NCI-H345 (cell line): ENCODE results near the gene CCDC88C.

ENCODE experiments used
- DNase-seq: peaks from one replicate; lab custom pipeline; 2025; lab: John Stamatoyannopoulos, UW

Gene CCDC88C

GRCh38 chr14:91326514-91327249 lies 90.9 kb downstream of the CCDC88C start:
- no peak for DNase-seq

DNA sequence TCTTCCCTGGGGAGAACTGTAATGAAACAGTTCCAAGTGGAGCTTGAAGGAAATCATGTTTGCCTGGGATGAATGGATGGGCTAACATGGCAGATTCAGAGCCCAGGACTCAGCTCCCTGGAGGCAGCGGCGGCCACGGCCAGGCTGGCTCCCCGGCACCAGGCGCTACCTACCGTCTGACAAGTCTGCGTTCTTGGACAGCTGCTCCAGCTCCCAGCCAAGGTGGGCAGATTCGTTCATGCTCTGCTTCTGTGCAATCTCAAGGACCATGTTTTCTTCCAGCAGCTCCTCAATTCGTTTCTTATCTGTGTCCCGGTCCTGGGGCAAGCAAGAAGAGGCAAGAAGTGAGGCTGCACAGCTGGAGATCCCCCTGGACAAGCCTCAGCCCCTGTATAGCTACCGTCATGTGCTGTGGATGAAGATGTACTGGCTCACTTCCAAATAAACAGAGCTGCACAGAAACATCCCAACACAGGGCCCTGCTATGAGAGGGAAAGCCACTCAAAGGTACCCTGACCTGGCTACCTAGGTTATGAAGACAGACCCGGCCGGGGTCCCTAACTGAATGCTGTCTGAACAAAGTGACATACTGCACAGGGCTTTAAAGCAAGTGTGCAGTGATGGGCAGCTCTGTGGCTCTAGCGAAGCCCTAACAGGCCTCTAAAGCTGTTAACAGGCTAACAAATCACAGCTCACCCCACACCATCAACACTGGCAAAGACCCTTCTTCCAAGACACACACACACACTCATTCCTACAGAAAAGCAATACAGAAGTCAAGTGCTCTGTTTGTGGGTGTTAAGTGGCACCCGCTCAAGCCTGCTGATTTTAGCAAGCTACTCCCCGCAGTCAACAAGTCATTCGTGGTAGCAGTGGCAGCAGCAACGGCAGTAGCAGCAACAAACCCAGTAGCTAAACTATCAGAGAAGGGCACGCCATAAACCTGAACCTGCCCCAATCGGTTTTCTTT lies 92.7 kb downstream of the CCDC88C start:
- no peak for DNase-seq

- DNase-seq, result peak; percentile 66
These were observed 93.7 kb downstream of the CCDC88C start for GRCh38 chr14:91323671-91324605.

DNA sequence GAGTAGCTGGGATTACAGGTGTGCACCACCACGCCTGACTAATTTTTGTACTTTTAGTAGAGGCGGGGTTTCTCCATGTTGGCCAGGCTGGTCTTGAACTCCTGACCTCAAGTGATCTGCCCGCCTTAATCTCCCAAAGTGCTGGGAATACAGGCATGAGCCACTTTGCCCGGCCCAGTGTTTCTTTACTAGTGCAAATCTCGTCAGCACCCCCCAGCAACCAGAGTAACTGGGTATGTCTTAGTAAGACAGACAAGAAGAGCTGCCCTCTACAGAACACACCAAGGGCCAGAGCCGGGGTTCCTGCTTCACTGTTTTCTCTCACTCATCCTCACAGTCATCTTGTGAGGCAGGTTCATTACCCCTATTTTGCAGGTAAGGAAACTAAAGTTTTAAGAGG lies 94.6 kb downstream of the CCDC88C start:
- DNase-seq, result no peak

GRCh38 chr14:91322623-91323022 lies 95.0 kb downstream of the CCDC88C start:
- DNase-seq, result no peak

DNA sequence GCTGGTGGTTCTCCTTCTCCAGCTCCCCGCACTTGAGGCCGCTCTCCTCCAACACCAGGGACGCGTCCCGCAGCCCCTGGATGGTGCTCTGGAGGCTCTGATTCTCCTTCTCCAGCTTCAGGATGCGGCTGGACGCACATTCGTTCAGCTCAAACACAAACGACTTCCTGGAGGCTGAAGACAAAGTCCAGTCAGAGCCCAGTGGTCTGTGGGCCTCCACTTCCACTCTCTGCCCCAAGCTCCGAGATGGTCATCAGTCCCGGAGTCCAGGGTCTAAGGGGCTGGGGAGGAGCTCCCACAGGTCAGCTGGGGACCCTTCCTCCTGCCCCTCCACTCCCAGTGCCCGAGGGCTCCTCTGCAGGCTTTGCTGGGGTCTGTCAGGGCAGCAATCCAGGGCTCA lies 96.5 kb downstream of the CCDC88C start:
- DNase-seq, result no peak

GRCh38 chr14:91320266-91320665 lies 97.4 kb downstream of the CCDC88C start:
- DNase-seq, result no peak

- DNase-seq, result no peak
These were observed 98.7 kb downstream of the CCDC88C start for GRCh38 chr14:91318911-91319310.

DNA sequence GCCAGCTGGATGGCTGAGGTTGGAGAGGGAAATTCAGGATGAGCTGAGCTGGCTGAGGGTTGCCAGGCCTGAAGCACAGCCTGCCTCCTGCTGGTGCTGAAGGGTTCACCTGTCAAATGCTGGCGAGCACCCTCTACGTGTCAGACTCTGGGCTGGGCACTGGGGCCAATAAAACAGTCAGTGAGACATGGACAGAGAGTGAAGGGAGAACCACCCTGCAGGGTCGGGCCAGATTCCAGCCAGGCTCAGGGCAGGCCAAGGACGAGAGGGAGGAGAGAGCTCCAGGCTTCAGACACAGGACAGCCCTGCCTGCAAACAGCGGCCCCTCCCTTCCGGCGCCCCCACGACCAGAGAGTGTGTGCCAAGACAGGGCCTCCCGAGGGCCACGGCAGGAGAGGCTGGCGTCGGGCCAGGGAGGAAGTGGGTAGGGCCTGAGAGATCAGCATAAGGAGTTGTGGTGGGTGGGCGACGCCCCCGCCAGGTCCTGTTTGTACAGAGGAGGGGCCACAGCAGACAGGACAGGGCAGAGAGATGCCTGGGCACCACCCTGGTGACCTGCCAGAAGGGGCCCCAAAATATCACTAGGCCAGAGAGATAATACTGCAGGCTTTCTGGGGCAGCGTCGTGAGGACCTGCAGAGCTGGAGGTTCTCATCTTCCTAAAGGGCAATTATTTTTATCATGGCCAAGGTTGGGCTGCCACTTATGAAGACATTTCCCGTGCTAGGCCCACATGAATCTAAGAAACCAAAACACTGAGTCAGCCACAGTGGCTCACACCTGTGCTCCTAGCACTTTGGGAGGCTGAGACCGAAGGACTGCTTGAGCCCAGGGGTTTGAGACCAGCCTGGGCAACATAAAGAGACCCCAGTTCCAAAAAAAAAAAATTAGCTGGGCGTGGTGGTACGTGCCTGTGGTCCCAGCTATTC lies 100.0 kb downstream of the CCDC88C start:
- no peak for DNase-seq

DNA sequence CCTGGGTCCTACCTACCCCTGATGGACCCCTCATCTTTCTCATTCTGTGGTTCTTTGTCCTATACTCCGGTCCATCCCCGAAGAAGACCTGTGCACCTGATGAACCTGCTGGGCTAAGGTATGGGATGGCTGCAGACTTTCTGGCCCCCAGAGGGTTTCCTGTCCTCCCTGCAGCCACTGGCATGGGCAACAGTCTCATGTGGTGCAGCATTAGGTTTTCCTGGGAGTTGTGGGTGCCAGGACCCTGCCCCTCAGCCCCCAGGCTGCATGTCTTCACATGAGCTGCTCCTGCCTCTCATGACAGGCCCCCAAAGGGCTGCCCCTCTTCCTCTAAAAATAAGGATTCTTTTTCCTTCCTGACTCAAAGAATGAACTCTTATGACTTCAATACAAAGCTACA lies 100.9 kb downstream of the CCDC88C start:
- DNase-seq, result no peak

DNA sequence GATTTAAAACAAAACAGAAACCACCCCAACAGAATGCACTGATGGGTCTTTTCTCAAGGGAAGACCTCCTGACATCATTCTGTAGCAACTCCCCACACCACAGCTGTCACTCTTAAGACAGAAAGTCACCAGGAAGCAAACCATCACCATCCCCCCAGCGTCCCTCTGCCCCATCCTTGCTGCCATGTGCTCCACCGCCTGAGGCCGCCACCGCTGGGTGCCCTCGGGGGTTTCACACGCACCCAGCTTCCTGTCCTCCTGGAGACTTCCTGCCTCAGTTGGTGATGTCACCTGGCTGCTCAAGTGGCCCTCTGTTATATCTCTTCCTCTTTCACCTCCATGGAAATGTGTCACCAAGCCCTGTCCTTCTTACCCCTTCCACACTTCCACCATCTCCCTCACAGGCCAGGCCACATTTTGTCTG lies 101.8 kb downstream of the CCDC88C start:
- DNase-seq, result no peak

GRCh38 chr14:91313852-91314251 lies 103.8 kb downstream of the CCDC88C start:
- no peak for DNase-seq

- no peak for DNase-seq
These were observed 104.3 kb downstream of the CCDC88C start for GRCh38 chr14:91313154-91313850.

DNA sequence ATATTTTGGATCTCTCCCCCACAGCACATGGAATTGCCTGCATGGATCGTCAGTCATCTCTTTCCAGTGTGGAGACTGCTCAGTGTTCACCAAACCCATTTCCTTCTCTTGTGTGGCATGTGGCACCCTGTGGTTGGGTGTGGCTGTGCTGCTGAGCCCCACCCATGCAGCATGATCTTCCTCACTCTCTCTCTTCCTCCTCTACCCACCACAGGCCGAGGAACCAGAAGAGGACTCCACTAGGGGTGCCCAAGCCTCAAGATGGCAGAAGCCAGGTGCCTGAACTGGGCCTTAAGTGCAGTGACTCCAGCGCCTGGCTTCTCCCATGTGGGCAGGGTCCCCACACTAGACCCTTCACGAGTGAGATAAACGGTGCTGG lies 106.3 kb downstream of the CCDC88C start:
- DNase-seq, result no peak

DNA sequence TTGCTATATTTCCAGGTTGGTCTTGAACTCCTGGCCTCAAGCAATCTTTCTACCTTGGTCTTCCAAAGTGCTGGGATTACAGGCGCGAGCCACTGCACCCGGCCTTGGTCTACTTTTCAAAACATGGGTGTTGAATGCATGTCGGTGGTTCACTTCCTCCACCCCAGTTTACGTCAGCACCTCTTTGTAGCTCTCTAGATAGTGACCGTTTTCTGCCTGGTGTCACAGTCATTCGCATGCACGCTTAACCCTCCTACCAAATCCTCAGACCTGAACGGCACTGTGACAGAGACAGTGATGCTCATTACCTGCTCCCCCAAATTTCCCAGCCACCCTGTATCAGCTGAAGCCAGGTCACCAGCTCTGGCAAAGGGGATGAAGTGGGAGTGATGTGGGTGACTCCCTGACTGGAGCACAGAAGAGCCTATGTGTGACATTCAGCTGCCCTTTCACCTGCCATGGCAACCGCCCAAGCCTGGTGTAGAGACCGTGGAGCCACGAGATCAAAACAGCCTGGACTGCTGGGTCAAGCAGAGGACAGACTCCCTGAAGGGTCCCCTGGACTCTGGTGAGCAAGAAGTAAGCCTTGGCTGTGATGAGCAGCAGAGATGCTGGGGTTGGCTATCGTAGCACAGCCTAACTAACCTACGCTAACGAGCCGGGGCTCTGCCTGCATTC lies 106.9 kb downstream of the CCDC88C start:
- no peak for DNase-seq

- no peak for DNase-seq
These were observed 107.8 kb downstream of the CCDC88C start for GRCh38 chr14:91309756-91310280.

GRCh38 chr14:91308337-91308736 lies 109.3 kb downstream of the CCDC88C start:
- DNase-seq, result no peak

- no peak for DNase-seq
These were observed 110.0 kb downstream of the CCDC88C start for GRCh38 chr14:91307652-91308051.

DNA sequence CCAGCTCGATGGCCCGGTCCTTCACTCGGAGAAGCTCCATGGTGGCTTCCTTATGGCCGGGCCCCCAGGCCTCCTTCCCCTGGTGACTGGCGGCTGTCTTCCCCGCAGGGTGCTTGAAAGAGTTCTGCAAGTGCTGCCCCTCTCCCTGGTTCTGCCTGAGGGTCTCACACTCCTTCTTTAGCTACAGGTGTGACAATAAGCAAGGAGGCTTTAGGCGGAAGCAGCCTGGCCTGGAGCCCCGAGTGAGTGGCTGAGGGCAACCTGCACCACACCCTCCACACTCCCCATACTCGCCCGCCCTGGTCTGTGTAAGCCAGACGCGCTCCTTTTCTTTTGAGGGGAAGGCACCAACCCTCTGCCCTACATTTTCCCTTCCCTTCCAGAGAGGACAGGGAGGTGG lies 110.6 kb downstream of the CCDC88C start:
- DNase-seq, result no peak
